Measurements from ENCODE around the gene IRS2. TPM values are rescaled to one million over a fixed set of nuclear protein-coding genes. Genes with fewer than 3 reads are reported as not detected.

Gene IRS2
- total and polyA plus RNA-seq, 4 donors: 6.8 to 27.1 (median 15.4) TPM

- no peak overlapping the region for H3K27ac ChIP-seq (ENCODE audit: low read depth in 1 of 2, low read length in 1 of 2)
- no peaks in the 10 kb centered on the region for H3K36me3 ChIP-seq (ENCODE audit: control insufficient read depth in 4 of 4, insufficient read depth in 4 of 4, low read length in 4 of 4)
- DNase-seq: no peak
- H3K9me3 ChIP-seq (ENCODE audit: control insufficient read depth in 4 of 4, insufficient read depth in 3 of 4, low read length in 3 of 4): no peaks in the 10 kb centered on the region
- peaks cover 0 to 10% (median 0%) of the 10 kb centered on the region in 5 donors for H3K4me1 ChIP-seq (ENCODE audit: control insufficient read depth in 5 of 5, insufficient read depth in 5 of 5, low read length in 5 of 5)
- no peak overlapping the region for H3K9ac ChIP-seq (ENCODE audit: insufficient read depth in 1 of 2, low read length in 2 of 2)
- no peak for TF ChIP-seq CTCF (IDR thresholded peaks at IDR 0.05; ENCODE audit: control extremely low read depth, extremely low read depth)
- WGBS, 2 donors: 95 to 96% methylated on average over 6 of the region's 6 CpGs
- H3K27me3 ChIP-seq (ENCODE audit: control insufficient read depth in 3 of 3, insufficient read depth in 3 of 3, low read length in 2 of 3): no peaks in the 10 kb centered on the region
- no peak overlapping the region for H3K4me3 ChIP-seq
- ATAC-seq (ENCODE audit: insufficient read depth, low FRiP score): no peak
Observed at GRCh38 chr13:109717686-109718085, 68.7 kb downstream of the IRS2 start.

- no peak for DNase-seq
- Histone ChIP-seq H3K4me3 (no peak overlapping the region), H3K9me3 (ENCODE audit: control insufficient read depth in 4 of 4, insufficient read depth in 3 of 4, low read length in 3 of 4) (no peaks in the 10 kb centered on the region), H3K4me1 (ENCODE audit: control insufficient read depth in 5 of 5, insufficient read depth in 5 of 5, low read length in 5 of 5) (peaks cover 0 to 10% (median 0%) of the 10 kb centered on the region in 5 donors), H3K27ac (ENCODE audit: low read depth in 1 of 2, low read length in 1 of 2) (no peak overlapping the region), H3K27me3 (ENCODE audit: control insufficient read depth in 3 of 3, insufficient read depth in 3 of 3, low read length in 2 of 3) (no peaks in the 10 kb centered on the region), H3K36me3 (ENCODE audit: control insufficient read depth in 4 of 4, insufficient read depth in 4 of 4, low read length in 4 of 4) (no peaks in the 10 kb centered on the region), H3K9ac (ENCODE audit: insufficient read depth in 1 of 2, low read length in 2 of 2) (no peak overlapping the region)
- no peak for ATAC-seq (ENCODE audit: insufficient read depth, low FRiP score)
- 96 to 98% methylated on average over 1 of the region's 1 CpG for WGBS, 2 donors
- no peak for TF ChIP-seq CTCF (IDR thresholded peaks at IDR 0.05; ENCODE audit: control extremely low read depth, extremely low read depth)
Observed at GRCh38 chr13:109715902-109716301, 70.5 kb downstream of the IRS2 start.

- Histone ChIP-seq H3K9me3 (ENCODE audit: control insufficient read depth in 4 of 4, insufficient read depth in 3 of 4, low read length in 3 of 4) (peaks cover 0 to 1% (median 0%) of the 10 kb centered on the region in 4 donors), H3K9ac (ENCODE audit: insufficient read depth in 1 of 2, low read length in 2 of 2) (no peak overlapping the region), H3K27me3 (ENCODE audit: control insufficient read depth in 3 of 3, insufficient read depth in 3 of 3, low read length in 2 of 3) (no peaks in the 10 kb centered on the region), H3K4me1 (ENCODE audit: control insufficient read depth in 5 of 5, insufficient read depth in 5 of 5, low read length in 5 of 5) (peaks cover 0 to 1% (median 0%) of the 10 kb centered on the region in 5 donors), H3K4me3 (no peak overlapping the region), H3K27ac (ENCODE audit: low read depth in 1 of 2, low read length in 1 of 2) (no peak overlapping the region), H3K36me3 (ENCODE audit: control insufficient read depth in 4 of 4, insufficient read depth in 4 of 4, low read length in 4 of 4) (no peaks in the 10 kb centered on the region)
- DNase-seq: no peak
- 45 to 79% methylated on average over 4 of the region's 4 CpGs for WGBS, 2 donors
- TF ChIP-seq CTCF (IDR thresholded peaks at IDR 0.05; ENCODE audit: control extremely low read depth, extremely low read depth): no peak
- ATAC-seq (ENCODE audit: insufficient read depth, low FRiP score): no peak
Observed at GRCh38 chr13:109713681-109714080, 72.7 kb downstream of the IRS2 start.

GRCh38 chr13:109712124-109712722, 74.2 kb downstream of the IRS2 start:
- ATAC-seq (ENCODE audit: insufficient read depth, low FRiP score): no peak

More at GRCh38 chr13:109712124-109712722, 74.2 kb downstream of the IRS2 start:
- H3K27me3 ChIP-seq (ENCODE audit: control insufficient read depth in 3 of 3, insufficient read depth in 3 of 3, low read length in 2 of 3): no peaks in the 10 kb centered on the region
- peaks cover 0 to 1% (median 0%) of the 10 kb centered on the region in 5 donors for H3K4me1 ChIP-seq (ENCODE audit: control insufficient read depth in 5 of 5, insufficient read depth in 5 of 5, low read length in 5 of 5)
- no peaks in the 10 kb centered on the region for H3K36me3 ChIP-seq (ENCODE audit: control insufficient read depth in 4 of 4, insufficient read depth in 4 of 4, low read length in 4 of 4)
- H3K27ac ChIP-seq (ENCODE audit: low read depth in 1 of 2, low read length in 1 of 2): no peak overlapping the region
- H3K4me3 ChIP-seq: no peak overlapping the region
- no peak for TF ChIP-seq CTCF (IDR thresholded peaks at IDR 0.05; ENCODE audit: control extremely low read depth, extremely low read depth)
- WGBS, 2 donors: 65 to 75% methylated on average over 9 of the region's 9 CpGs
- no peak for DNase-seq
- H3K9me3 ChIP-seq (ENCODE audit: control insufficient read depth in 4 of 4, insufficient read depth in 3 of 4, low read length in 3 of 4): peaks cover 0 to 1% (median 0%) of the 10 kb centered on the region in 4 donors
- H3K9ac ChIP-seq (ENCODE audit: insufficient read depth in 1 of 2, low read length in 2 of 2): no peak overlapping the region

All from lung (tissue), 12 donors.